T-helper 2 cell (primary cell): ENCODE results near the gene TPSB2.
A peak's percentile ranks its signal among the peaks of the same experiment; 100 is the strongest.
"Not testable (repeated sequence)": the region's sequence is repeated elsewhere in the genome, so short reads cannot be mapped to it uniquely, and the experiment has no call there.

Experiments used
- DNase-seq, 5 experiments: peaks; one replicate each; pipeline versions ENCODE4 v3.0.0 to v3.0.0-alpha.2; 2012 to 2022

The TPSB2 gene

GRCh38 chr16:1240436-1240835, 10.5 kb upstream of the TPSB2 start, which contains the start of gene TPSAB1:
Gene TPSAB1 (plus strand): TSS chr16:1240705. CDS start chr16:1240939, 234 bp downstream.
- DNase-seq = not testable (repeated sequence)

DNA sequence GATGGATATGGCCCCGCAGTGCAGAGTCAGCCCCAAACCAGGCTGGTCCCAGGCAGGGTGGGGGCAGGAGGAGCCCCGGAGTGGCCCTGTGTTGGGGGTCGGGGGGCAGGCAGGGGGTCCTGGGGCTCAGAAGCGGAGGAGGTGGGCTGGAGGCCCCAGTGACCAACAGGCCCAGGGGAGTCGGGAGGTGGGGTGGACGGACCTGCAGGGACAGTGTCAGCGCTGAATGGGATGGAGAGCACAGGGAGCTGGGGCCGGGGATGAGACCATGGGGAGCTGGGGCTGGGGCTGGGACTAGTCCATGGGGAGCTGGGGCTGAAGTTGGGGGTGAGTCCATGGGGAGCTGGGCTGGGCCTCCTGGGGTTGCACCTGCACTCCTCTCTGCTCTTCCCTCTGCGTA, 9.6 kb upstream of the TPSB2 start:
- not testable (repeated sequence) for DNase-seq

GRCh38 chr16:1238909-1239308, 8.9 kb upstream of the TPSB2 start:
- not testable (repeated sequence) for DNase-seq

- DNase-seq = peak in 1 of 5 experiments; percentile 1
Observed at GRCh38 chr16:1237990-1238389, 8.0 kb upstream of the TPSB2 start.

DNA sequence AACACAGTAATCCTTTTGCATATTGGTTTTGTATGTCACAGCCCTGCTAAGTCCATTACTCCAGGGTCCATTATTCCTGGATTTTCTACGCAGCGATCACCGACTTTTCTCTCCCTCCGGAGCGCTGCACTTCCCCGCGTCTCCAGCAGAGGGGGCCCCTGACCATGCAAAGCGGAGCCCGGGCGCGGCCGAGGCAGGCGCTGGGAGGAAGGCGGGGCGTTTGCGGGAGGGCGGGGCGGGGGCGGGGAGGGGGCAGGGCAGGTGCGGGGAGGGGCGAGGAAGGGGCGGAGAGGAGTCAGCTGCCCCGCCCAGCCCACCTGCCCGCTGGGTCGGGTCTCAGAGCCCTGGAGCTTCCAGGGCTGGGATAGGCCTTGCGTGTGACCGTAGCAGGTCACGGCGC, 6.7 kb upstream of the TPSB2 start:
- not testable (repeated sequence) for DNase-seq

DNA sequence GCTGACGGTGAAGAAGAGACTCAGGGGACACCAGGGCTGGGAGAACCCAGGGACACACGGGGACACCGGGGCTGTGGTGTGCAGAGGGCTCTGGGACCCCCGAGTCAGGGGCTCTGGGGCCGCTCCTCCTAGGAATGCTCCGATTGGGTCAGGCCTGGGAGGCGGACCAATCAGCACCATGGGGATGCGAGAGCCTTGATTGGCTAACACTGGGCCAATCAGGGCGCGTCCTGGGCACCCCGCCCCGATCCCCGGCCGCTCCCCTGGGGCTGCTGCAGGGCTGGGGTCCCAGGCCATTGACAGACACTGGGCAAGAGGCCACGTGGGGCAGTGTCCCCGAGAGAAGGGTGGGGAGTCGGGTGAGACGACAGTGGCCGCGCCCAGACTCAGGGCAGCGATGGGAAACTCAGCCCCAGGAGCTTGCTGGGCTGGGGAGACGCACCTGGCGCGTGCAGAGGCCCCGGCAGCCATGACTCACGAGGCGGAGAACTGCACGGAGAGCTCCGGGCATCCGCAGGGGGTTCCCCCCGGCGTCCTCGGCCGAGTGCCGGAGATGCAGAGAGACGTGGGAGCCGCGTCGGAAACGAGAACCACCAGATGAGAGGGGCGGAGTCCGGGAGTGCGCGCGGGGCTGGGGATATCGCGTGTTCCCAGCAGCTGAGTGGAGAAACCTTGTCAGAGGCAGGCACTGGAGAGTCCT, 2.2 kb upstream of the TPSB2 start:
- DNase-seq = not testable (repeated sequence)

- not testable (repeated sequence) for DNase-seq
Observed at GRCh38 chr16:1231301-1231700, 1.3 kb upstream of the TPSB2 start.

- peak in 1 of 5 experiments; percentile 1 for DNase-seq
Observed at GRCh38 chr16:1230471-1231212, 658 bp upstream of the TPSB2 start.

- not testable (repeated sequence) for DNase-seq
Observed at GRCh38 chr16:1229476-1229875, 508 bp downstream of the TPSB2 start.

GRCh38 chr16:1228227-1228626, 1.8 kb downstream of the TPSB2 start:
- not testable (repeated sequence) for DNase-seq

GRCh38 chr16:1226692-1227091, 3.3 kb downstream of the TPSB2 start:
- DNase-seq = not testable (repeated sequence)

- DNase-seq = not testable (repeated sequence)
Observed at GRCh38 chr16:1225728-1226311, 4.2 kb downstream of the TPSB2 start.

GRCh38 chr16:1225051-1225451, 4.9 kb downstream of the TPSB2 start, which contains the start of gene TPSG1:
Gene TPSG1 (minus strand): TSS chr16:1225268. CDS start chr16:1225252, 16 bp downstream.
- no peak for DNase-seq

DNA sequence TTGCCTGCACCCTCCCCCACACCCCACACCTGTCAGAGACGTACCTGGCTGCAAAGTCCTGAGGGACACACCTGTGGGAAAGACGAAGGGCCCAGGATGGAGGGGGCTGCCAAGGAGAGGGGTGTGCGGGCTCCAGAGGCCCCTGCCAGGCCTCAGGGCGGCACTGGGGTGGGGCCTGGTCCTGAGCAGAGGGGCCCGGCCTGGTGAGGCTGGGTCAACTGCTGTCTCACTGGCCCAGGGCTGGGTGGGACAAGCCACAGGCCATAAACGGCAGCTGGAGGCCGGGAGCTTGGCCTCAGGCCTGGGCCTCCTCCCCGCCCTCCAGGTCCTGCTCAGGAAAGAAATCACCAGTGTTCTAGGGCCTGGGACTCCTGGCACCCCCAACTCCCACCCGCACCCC, 5.4 kb downstream of the TPSB2 start:
- DNase-seq = no peak

DNA sequence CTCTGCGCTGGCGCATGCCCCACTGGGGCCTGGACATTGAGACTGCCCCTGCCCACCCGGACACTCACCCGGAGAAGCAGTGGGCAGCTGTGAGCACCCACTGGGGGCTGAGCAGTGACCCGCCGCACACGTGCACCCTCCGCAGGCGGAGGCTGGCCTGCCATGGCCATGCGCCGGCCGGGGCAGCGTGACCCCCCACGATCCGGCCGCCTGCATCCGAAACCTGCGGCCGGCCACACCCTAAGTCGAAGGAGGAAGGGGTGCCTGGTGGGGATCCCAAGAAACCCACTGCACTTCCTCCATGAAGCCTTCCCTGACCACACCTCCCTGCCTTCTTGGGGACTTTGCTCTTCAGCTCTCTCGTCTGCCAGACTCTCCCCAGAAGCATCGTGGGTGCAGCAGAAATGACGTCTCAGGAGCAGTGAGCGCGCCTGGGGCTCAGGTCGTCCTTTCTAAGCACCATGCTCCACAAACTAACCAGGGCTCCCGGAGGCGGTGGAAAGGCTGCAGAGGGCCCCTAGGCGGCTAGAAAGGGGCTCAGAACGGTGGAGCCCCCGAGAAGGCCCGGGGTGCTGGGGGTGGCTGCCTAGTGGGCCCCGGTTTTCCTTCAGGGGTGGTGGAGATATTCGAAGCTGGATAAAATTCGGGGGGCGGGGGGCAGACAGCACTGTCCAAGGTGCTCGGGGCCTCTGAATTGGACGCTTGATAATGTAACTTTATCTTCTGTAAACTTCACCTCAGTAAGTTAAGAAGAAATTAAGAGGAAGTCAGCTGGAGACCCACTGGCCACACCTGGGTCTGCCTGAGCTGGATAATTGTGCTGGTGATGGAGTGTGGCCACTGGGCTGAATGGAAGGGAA, 6.4 kb downstream of the TPSB2 start:
- DNase-seq = no peak

- DNase-seq = no peak
Observed at GRCh38 chr16:1222553-1223354, 7.2 kb downstream of the TPSB2 start.

DNA sequence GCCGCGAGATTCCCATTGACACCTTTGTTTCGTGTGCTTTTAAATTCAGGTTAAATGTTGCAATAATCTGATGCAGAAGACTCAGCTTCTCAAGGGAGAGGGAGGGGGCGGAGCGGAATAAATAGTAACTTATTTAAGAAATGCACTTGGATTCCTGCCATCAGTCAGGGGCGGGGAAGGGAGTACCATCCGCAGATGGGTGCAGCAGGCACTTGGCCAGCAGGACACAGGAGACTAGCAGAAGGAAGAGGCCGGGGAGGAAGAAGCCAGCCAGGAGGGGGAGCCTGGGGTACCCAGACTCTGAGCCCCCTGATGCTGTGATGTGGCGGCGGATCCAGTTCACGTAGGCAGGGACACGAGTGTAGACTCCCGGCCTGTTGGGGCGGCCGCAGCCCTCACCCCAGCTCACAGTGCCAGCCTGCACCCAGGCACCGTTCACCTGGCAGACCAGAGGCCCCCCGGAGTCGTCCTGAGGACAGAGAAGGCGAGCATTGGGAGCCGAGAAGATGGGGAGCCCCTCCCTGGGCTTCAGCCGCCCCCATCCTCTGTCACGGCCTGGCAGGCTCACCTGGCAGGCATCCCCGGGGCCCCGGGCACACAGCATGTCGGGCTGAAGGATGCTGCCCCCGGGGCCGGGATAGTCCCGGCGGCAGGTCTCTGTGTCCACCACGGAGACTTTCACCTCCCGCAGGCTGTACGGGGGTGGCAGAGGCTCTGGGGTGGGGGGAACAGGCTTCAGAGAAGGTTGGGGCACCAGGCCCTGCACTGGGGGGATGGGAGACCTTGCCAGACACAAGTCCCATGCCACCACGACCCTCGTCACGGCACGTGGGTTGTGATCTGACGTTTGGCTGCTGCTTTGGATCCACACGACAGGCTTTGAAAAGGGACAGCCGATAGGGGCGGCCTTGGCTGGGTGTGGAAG, 8.1 kb downstream of the TPSB2 start:
- no peak for DNase-seq

GRCh38 chr16:1220841-1221627, 8.9 kb downstream of the TPSB2 start:
- DNase-seq = no peak

DNA sequence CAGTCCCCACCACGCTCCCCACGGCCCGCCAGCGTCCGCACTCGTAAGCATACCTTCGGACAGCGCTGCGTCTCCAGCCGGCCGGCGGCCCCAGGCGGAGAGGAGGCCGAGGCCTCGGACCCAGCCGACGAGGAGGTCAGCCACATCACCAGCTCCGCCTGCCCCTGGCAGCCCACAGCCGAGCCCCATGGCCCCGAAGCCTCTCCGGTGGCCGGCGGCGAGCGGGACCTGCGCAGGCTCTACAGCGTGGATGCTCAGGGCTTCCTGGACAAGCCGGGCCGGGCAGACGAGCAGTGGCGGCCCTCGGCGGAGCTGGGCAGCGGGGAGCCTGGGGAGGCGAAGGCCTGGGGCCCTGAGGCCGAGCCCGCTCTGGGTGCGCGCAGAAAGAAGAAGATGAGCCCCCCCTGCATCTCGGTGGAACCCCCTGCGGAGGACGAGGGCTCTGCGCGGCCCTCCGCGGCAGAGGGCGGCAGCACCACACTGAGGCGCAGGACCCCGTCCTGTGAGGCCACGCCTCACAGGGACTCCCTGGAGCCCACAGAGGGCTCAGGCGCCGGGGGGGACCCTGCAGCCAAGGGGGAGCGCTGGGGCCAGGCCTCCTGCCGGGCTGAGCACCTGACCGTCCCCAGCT, 9.8 kb downstream of the TPSB2 start:
- DNase-seq = no peak
